ENCODE results near the gene TFR2.

Gene TFR2

GRCh38 chr7:100612730-100613390 lies 28.5 kb downstream of the TFR2 start:
- DNase-seq: no peak

- DNase-seq: peak; percentile 96 to 99 (median 97)
These were observed 29.2 kb downstream of the TFR2 start, which contains the start of gene MOSPD3 for GRCh38 chr7:100611983-100612729. Gene MOSPD3 (plus strand): TSS chr7:100612540. CDS start chr7:100612792, 252 bp downstream.

GRCh38 chr7:100609958-100610357 lies 31.4 kb downstream of the TFR2 start:
- DNase-seq: no peak

GRCh38 chr7:100607111-100607510 lies 34.2 kb downstream of the TFR2 start:
- DNase-seq: no peak

- DNase-seq: no peak
These were observed 35.0 kb downstream of the TFR2 start for GRCh38 chr7:100606313-100606712.

- DNase-seq: peak in 1 of 5 donors; percentile 35
These were observed 36.1 kb downstream of the TFR2 start for GRCh38 chr7:100604976-100605911.

- DNase-seq: peak; percentile 58 to 73 (median 70)
These were observed 37.0 kb downstream of the TFR2 start for GRCh38 chr7:100604028-100604975.

- no peak for DNase-seq
These were observed 37.7 kb downstream of the TFR2 start for GRCh38 chr7:100603726-100604027.

- no peak for DNase-seq
These were observed 38.2 kb downstream of the TFR2 start for GRCh38 chr7:100602889-100603725.

GRCh38 chr7:100600730-100601038 lies 40.7 kb downstream of the TFR2 start:
- no peak for DNase-seq

GRCh38 chr7:100599911-100600729 lies 41.2 kb downstream of the TFR2 start:
- no peak for DNase-seq

GRCh38 chr7:100598425-100598824 lies 42.9 kb downstream of the TFR2 start:
- no peak for DNase-seq

- DNase-seq: no peak
These were observed 46.2 kb downstream of the TFR2 start for GRCh38 chr7:100595188-100595587.

GRCh38 chr7:100591596-100591995 lies 49.8 kb downstream of the TFR2 start:
- DNase-seq: no peak

GRCh38 chr7:100590077-100590737 lies 51.1 kb downstream of the TFR2 start:
- DNase-seq: no peak

- DNase-seq: no peak
These were observed 51.9 kb downstream of the TFR2 start for GRCh38 chr7:100589341-100589947.

GRCh38 chr7:100588438-100588837 lies 52.9 kb downstream of the TFR2 start:
- DNase-seq: no peak

GRCh38 chr7:100586266-100587025 lies 54.9 kb downstream of the TFR2 start, which contains the start of gene FBXO24:
Gene FBXO24 (plus strand): TSS chr7:100586328. CDS start chr7:100586626, 298 bp downstream.
- DNase-seq: peak; percentile 98 to 100 (median 99)
